Vagina (tissue), 2 donors: ENCODE measurements around the gene MOB3A.

Experiments
- CTCF ChIP-seq, 3 experiments: fragments of 450-650 bp in 2 of 3; fragments of 200-600 bp in 1 of 3; sonication (generic) in 1 of 3; IDR thresholded peaks; one replicate each; pipeline ENCODE4 v1.5.1; 2017 to 2019; ENCODE audit warnings: antibody characterized with exemption in 3 of 3, mild to moderate bottlenecking in 2 of 3, moderate library complexity in 2 of 3
- POLR2A ChIP-seq, 2 donors: fragments of 450-650 bp; IDR thresholded peaks; one replicate each; pipeline ENCODE4 v1.6.1; 2017; ENCODE audit warnings: antibody characterized with exemption in 2 of 2, mild to moderate bottlenecking in 2 of 2, moderate library complexity in 2 of 2
- POLR2AphosphoS5 ChIP-seq, 2 donors: sonication (generic); formaldehyde crosslinking; IDR thresholded peaks; one replicate each; pipeline ENCODE4 v1.9.0; 2017; ENCODE audit warnings: antibody characterized with exemption in 2 of 2, mild to moderate bottlenecking in 2 of 2, low read depth in 1 of 2; ENCODE audit not compliant: insufficient read depth in 1 of 2

- no peak for TF ChIP-seq CTCF (IDR thresholded peaks at IDR 0.05)
- no peak for TF ChIP-seq POLR2AphosphoS5 (IDR thresholded peaks at IDR 0.05; ENCODE audit: insufficient read depth in 1 of 2, low read depth in 1 of 2)
- TF ChIP-seq POLR2A (IDR thresholded peaks at IDR 0.05) = no peak
These were observed 49.8 kb downstream of the MOB3A start for GRCh38 chr19:2046046-2046907.
